Measurements from ENCODE around the gene CCDC102A. TPM values are rescaled to one million over a fixed set of nuclear protein-coding genes. Genes with fewer than 3 reads are reported as not detected.

The CCDC102A gene
- total RNA-seq, 4 donors from 2014 or later, result 2.2 to 17.7 (median 3.7) TPM

DNA sequence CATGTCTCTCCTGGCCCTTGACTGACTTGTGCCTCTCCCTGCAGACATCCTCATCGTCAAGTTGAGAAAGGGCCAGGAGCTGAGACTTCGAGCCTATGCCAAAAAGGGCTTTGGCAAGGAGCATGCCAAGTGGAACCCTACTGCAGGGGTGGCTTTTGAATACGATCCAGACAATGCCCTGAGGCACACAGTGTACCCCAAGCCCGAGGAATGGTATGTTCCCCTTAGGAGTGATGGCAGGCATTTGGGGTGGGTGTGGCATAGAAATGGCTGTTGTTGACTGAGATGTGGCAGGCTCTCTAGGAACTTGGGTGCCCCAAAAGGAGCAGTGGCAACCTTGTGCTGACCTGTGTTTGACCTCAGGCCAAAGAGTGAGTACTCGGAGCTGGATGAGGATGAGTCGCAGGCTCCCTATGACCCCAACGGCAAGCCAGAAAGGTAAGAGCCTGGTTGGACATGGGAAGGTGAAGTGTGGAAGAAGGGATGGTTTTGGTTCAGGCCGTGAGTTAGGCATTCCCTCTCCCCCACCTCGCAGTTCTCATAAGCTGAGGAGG is 66.4 kb downstream of the CCDC102A start:
- H3K4me1 ChIP-seq, result peaks cover 11 to 27% (median 19%) of the 10 kb centered on the region in 4 donors
- H3K9me3 ChIP-seq, result no peaks in the 10 kb centered on the region
- H3K27me3 ChIP-seq, result no peaks in the 10 kb centered on the region
- H3K36me3 ChIP-seq, result peaks cover 0 to 30% (median 12%) of the 10 kb centered on the region in 4 donors
- 63 to 77% methylated on average over 3 to 9 of the region's 9 CpGs for WGBS, 2 donors (ENCODE audit: low coverage in 1 of 2)
- DNase-seq, result no peak
- intact Hi-C loops (cut with DNase I; ENCODE audit: low total_unique reads) (no loop called here), in situ Hi-C loops (cut with MboI; ENCODE audit: low pct_ligation_motif_present in 1 of 4, low pct_unique_long_range_greater_than_20kb in 1 of 4, low sequenced_read_pairs in 3 of 4) (no loop called here)
- H3K4me3 ChIP-seq, result no peak overlapping the region
- TF ChIP-seq POLR2A (IDR thresholded peaks at IDR 0.05) (no peak), EP300 (IDR thresholded peaks at IDR 0.05; ENCODE audit: low read depth) (no peak)
- TF ChIP-seq, protein P1, sequence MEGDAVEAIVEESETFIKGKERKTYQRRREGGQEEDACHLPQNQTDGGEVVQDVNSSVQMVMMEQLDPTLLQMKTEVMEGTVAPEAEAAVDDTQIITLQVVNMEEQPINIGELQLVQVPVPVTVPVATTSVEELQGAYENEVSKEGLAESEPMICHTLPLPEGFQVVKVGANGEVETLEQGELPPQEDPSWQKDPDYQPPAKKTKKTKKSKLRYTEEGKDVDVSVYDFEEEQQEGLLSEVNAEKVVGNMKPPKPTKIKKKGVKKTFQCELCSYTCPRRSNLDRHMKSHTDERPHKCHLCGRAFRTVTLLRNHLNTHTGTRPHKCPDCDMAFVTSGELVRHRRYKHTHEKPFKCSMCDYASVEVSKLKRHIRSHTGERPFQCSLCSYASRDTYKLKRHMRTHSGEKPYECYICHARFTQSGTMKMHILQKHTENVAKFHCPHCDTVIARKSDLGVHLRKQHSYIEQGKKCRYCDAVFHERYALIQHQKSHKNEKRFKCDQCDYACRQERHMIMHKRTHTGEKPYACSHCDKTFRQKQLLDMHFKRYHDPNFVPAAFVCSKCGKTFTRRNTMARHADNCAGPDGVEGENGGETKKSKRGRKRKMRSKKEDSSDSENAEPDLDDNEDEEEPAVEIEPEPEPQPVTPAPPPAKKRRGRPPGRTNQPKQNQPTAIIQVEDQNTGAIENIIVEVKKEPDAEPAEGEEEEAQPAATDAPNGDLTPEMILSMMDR (IDR thresholded peaks at IDR 0.05), result no peak
- peak overlapping the region; percentile 30 to 67 (median 48) for H3K27ac ChIP-seq

DNA sequence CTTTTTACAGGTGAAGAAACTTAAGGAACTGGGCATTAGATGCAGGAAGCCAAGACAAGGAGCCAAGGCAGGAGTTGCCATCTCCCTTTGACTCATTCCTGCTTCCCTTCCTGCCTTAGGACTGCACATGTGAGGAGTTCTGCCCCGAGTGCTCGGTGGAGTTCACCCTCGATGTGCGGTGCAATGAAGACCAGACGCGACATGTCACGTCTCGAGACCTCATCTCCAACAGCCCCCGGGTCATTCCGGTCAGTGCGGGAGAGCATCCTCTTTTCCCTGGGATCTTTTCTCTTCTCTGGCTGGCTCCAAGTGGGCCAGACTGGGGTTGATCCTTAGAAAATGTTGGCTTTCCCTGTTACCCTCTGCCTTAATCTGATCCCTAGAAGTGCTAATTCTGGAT is 67.3 kb downstream of the CCDC102A start:
- Histone ChIP-seq H3K9me3 (no peaks in the 10 kb centered on the region), H3K27me3 (no peaks in the 10 kb centered on the region), H3K4me1 (peaks cover 16 to 31% (median 22%) of the 10 kb centered on the region in 4 donors), H3K27ac (no peak overlapping the region), H3K36me3 (peaks cover 0 to 30% (median 12%) of the 10 kb centered on the region in 4 donors), H3K4me3 (no peak overlapping the region)
- WGBS, 2 donors (ENCODE audit: low coverage in 1 of 2), result 93% methylated on average over 11 of the region's 11 CpGs; no CpG with 5 or more reads in 1 of the 2 donors
- in situ Hi-C loops (cut with MboI; ENCODE audit: low pct_ligation_motif_present in 1 of 4, low pct_unique_long_range_greater_than_20kb in 1 of 4, low sequenced_read_pairs in 3 of 4), result no loop called here
- intact Hi-C loops (cut with DNase I; ENCODE audit: low total_unique reads), result no loop called here
- DNase-seq, result no peak
- no peak for TF ChIP-seq POLR2AphosphoS5 (IDR thresholded peaks at IDR 0.05)
- no peak for TF ChIP-seq POLR2A (IDR thresholded peaks at IDR 0.05)
- TF ChIP-seq, protein P1 (IDR thresholded peaks at IDR 0.05), result no peak
- TF ChIP-seq EP300 (IDR thresholded peaks at IDR 0.05; ENCODE audit: low read depth), result no peak

DNA sequence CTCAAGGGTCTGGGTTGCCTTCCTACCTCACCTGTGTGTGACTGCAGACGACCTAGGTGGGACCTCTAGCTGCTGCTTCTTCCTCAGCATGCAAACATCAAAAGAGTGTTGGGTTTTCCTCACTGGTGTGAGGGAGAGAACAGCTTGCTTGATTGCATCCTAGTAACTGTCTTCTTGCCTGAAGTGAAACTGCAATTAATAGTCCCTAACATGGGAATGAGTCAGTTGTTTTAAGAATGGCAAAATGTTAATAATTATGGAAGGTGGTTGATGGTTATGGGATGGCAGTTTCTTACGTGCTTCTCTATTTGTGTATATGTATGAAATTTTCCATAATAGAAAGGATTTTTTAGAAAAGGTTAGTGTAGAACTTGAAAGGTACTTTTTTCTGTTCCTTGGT is 68.0 kb downstream of the CCDC102A start:
- H3K36me3 ChIP-seq, result peaks cover 0 to 30% (median 12%) of the 10 kb centered on the region in 4 donors
- intact Hi-C loops (cut with DNase I; ENCODE audit: low total_unique reads) (no loop called here), in situ Hi-C loops (cut with MboI; ENCODE audit: low pct_ligation_motif_present in 1 of 4, low pct_unique_long_range_greater_than_20kb in 1 of 4, low sequenced_read_pairs in 3 of 4) (no loop called here)

DNA sequence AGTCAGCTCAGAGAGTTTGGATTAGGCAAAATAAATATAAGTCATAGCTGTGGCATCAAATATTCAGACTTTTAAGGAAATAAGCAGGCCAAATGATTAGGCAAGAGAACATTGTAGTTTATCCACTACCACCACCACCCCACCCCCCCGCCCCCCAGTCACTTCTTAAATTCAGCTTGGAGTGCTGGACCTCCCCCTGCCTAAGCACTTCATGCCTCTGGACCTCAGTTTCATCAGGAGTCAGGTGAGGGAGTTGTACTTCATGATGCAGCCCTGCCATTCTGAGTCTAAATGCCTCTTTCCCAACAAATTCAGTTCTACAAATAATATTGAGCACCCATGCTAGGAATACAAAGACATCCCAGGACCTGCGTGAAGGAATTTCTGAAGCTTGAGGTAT is 71.8 kb downstream of the CCDC102A start:
- no peaks in the 10 kb centered on the region for H3K9me3 ChIP-seq
- H3K27ac ChIP-seq, result no peak overlapping the region
- H3K4me3 ChIP-seq, result no peak overlapping the region
- no peak for DNase-seq
- in situ Hi-C loops (cut with MboI; ENCODE audit: low pct_ligation_motif_present in 1 of 4, low pct_unique_long_range_greater_than_20kb in 1 of 4, low sequenced_read_pairs in 3 of 4) (no loop called here), intact Hi-C loops (cut with DNase I; ENCODE audit: low total_unique reads) (no loop called here)
- TF ChIP-seq EP300 (IDR thresholded peaks at IDR 0.05; ENCODE audit: low read depth) (no peak), POLR2A (IDR thresholded peaks at IDR 0.05) (no peak), POLR2AphosphoS5 (IDR thresholded peaks at IDR 0.05) (no peak)
- TF ChIP-seq, protein P1 (IDR thresholded peaks at IDR 0.05), result no peak
- H3K4me1 ChIP-seq, result peaks cover 11 to 19% (median 14%) of the 10 kb centered on the region in 4 donors
- WGBS, 2 donors (ENCODE audit: low coverage in 1 of 2), result 80 to 98% methylated on average over 1 to 2 of the region's 2 CpGs
- H3K27me3 ChIP-seq, result no peaks in the 10 kb centered on the region
- H3K36me3 ChIP-seq, result peaks cover 0 to 33% (median 12%) of the 10 kb centered on the region in 4 donors

More for the DNA sequence above, 68.0 kb downstream of the CCDC102A start:
- Histone ChIP-seq H3K27me3 (no peaks in the 10 kb centered on the region), H3K9me3 (no peaks in the 10 kb centered on the region), H3K4me1 (peaks cover 23 to 38% (median 29%) of the 10 kb centered on the region in 4 donors), H3K4me3 (no peak overlapping the region), H3K27ac (no peak overlapping the region)
- TF ChIP-seq, protein P1 (IDR thresholded peaks at IDR 0.05), result no peak
- TF ChIP-seq POLR2A (IDR thresholded peaks at IDR 0.05) (no peak), POLR2AphosphoS5 (IDR thresholded peaks at IDR 0.05) (no peak), EP300 (IDR thresholded peaks at IDR 0.05; ENCODE audit: low read depth) (no peak)
- WGBS, 2 donors (ENCODE audit: low coverage in 1 of 2), result 89 to 100% methylated on average over 1 to 2 of the region's 2 CpGs
- no peak for DNase-seq
